Astrocyte (in vitro differentiated cells and primary cell): ENCODE results near the gene GUK1. TPM values are rescaled to one million over a fixed set of nuclear protein-coding genes. Genes with fewer than 3 reads are reported as not detected.

ENCODE experiments used
- DNase-seq: peaks from one replicate; pipeline ENCODE4 v3.0.0-alpha.2; 2010; ENCODE audit warnings: low read depth
- FAIRE-seq: peaks from 2 replicates; lab custom pipeline; 2011; peaks lifted over from hg19 to GRCh38; lab: Jason Lieb, UNC
- H2AFZ ChIP-seq: 2 replicates; pipeline ENCODE4 v1.6.0; 2012; ENCODE audit warnings: low read depth, low read length, inconsistent platforms
- H3K27ac ChIP-seq: 2 replicates; pipeline ENCODE4 v1.5.1; 2011; ENCODE audit warnings: low read depth, low read length, inconsistent platforms
- H3K27me3 ChIP-seq: 2 replicates; pipeline ENCODE4 v1.6.0; 2011; ENCODE audit warnings: low read length, inconsistent platforms; ENCODE audit not compliant: insufficient read depth
- H3K36me3 ChIP-seq: 2 replicates; pipeline ENCODE4 v1.5.1; 2011; ENCODE audit warnings: low read length, inconsistent platforms; ENCODE audit not compliant: insufficient read depth
- H3K4me1 ChIP-seq: 2 replicates; pipeline ENCODE4 v1.5.1; 2011; ENCODE audit warnings: low read length, inconsistent platforms; ENCODE audit not compliant: insufficient read depth
- H3K4me2 ChIP-seq: 2 replicates; pipeline ENCODE4 v1.6.0; 2012; ENCODE audit warnings: low read length, inconsistent platforms
- H3K4me3 ChIP-seq: 2 replicates; pipeline ENCODE4 v1.5.1; 2011; ENCODE audit warnings: low read depth, mild to moderate bottlenecking, low read length, inconsistent platforms; ENCODE audit not compliant: insufficient read depth
- H3K79me2 ChIP-seq: 2 replicates; pipeline ENCODE4 v1.6.0; 2012; ENCODE audit warnings: mild to moderate bottlenecking, low read length, inconsistent platforms; ENCODE audit not compliant: insufficient read depth
- H3K9ac ChIP-seq: 2 replicates; pipeline ENCODE4 v1.6.0; 2012; ENCODE audit warnings: mild to moderate bottlenecking, low read length, inconsistent platforms
- H3K9me3 ChIP-seq: 2 replicates; pipeline ENCODE4 v1.5.1; 2012; ENCODE audit warnings: low read depth, mild to moderate bottlenecking, low read length, inconsistent platforms; ENCODE audit not compliant: insufficient read depth
- H4K20me1 ChIP-seq: 2 replicates; pipeline ENCODE4 v1.6.0; 2012; ENCODE audit warnings: low read length, inconsistent platforms; ENCODE audit not compliant: insufficient read depth
- H3K27ac Mint-ChIP-seq: one replicate; pipeline ENCODE4 v1.8.0; 2021; ENCODE audit warnings: mild to moderate bottlenecking, mixed read lengths; ENCODE audit not compliant: unreplicated experiment
- H3K27me3 Mint-ChIP-seq: one replicate; pipeline ENCODE4 v1.8.0; 2021; ENCODE audit warnings: low read depth, mixed read lengths; ENCODE audit not compliant: unreplicated experiment
- H3K36me3 Mint-ChIP-seq: one replicate; pipeline ENCODE4 v1.8.0; 2021; ENCODE audit warnings: low read depth, mixed read lengths; ENCODE audit not compliant: unreplicated experiment
- H3K4me1 Mint-ChIP-seq: one replicate; pipeline ENCODE4 v1.8.0; 2021; ENCODE audit warnings: low read depth, mixed read lengths; ENCODE audit not compliant: unreplicated experiment
- H3K4me3 Mint-ChIP-seq: one replicate; pipeline ENCODE4 v1.8.0; 2021; ENCODE audit warnings: mild to moderate bottlenecking, moderate library complexity, mixed read lengths; ENCODE audit not compliant: unreplicated experiment
- H3K9me3 Mint-ChIP-seq: one replicate; pipeline ENCODE4 v1.8.0; 2021; ENCODE audit warnings: mild to moderate bottlenecking, mixed read lengths; ENCODE audit not compliant: unreplicated experiment
- EZH2 ChIP-seq: IDR thresholded peaks from 2 replicates; pipeline ENCODE4 v1.6.1; 2012; ENCODE audit warnings: mild to moderate bottlenecking, low read length, inconsistent platforms; ENCODE audit not compliant: insufficient read depth
- total RNA-seq: library from RNA; stranded (reverse); gene quantifications from 2 replicates; pipeline ENCODE4 v1.2.1, GENCODE V29; 2021
- TF ChIP-seq, protein P1 (sequence below): IDR thresholded peaks from 2 replicates; pipeline ENCODE4 v1.5.1; 2011; ENCODE audit warnings: low read depth, mild to moderate bottlenecking, inconsistent platforms, low read length, moderate library complexity; ENCODE audit not compliant: insufficient read depth

The GUK1 gene
- total RNA-seq, 1 donor from 2014 or later, result 214 TPM

- TF ChIP-seq, protein P1, sequence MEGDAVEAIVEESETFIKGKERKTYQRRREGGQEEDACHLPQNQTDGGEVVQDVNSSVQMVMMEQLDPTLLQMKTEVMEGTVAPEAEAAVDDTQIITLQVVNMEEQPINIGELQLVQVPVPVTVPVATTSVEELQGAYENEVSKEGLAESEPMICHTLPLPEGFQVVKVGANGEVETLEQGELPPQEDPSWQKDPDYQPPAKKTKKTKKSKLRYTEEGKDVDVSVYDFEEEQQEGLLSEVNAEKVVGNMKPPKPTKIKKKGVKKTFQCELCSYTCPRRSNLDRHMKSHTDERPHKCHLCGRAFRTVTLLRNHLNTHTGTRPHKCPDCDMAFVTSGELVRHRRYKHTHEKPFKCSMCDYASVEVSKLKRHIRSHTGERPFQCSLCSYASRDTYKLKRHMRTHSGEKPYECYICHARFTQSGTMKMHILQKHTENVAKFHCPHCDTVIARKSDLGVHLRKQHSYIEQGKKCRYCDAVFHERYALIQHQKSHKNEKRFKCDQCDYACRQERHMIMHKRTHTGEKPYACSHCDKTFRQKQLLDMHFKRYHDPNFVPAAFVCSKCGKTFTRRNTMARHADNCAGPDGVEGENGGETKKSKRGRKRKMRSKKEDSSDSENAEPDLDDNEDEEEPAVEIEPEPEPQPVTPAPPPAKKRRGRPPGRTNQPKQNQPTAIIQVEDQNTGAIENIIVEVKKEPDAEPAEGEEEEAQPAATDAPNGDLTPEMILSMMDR, result no peak
- no peak for TF ChIP-seq EZH2
- H3K27ac ChIP-seq, result no peak overlapping the region
- H3K36me3 Mint-ChIP-seq, result peaks cover 4% of the 10 kb centered on the region
- H3K4me3 Mint-ChIP-seq, result no peak overlapping the region
- H3K9me3 Mint-ChIP-seq, result no peaks in the 10 kb centered on the region
- no peak overlapping the region for H2AFZ ChIP-seq
- H3K79me2 ChIP-seq, result no peaks in the 10 kb centered on the region
- H3K36me3 ChIP-seq, result no peaks in the 10 kb centered on the region
- no peak for FAIRE-seq
- peaks cover 7% of the 10 kb centered on the region for H3K27me3 ChIP-seq
- no peak overlapping the region for H3K4me3 ChIP-seq
- peaks cover 5% of the 10 kb centered on the region for H3K4me1 ChIP-seq
- peaks cover 3% of the 10 kb centered on the region for H3K27me3 Mint-ChIP-seq
- H4K20me1 ChIP-seq, result peaks cover 21% of the 10 kb centered on the region
- no peak overlapping the region for H3K27ac Mint-ChIP-seq
- no peak for DNase-seq
- H3K4me1 Mint-ChIP-seq, result peaks cover 2% of the 10 kb centered on the region
- H3K4me2 ChIP-seq, result no peak overlapping the region
- no peak overlapping the region for H3K9ac ChIP-seq
- H3K9me3 ChIP-seq, result peaks cover 3% of the 10 kb centered on the region
Observed at GRCh38 chr1:228155596-228156514, 15.8 kb downstream of the GUK1 start.

GRCh38 chr1:228156515-228156881, 16.4 kb downstream of the GUK1 start:
- Histone ChIP-seq H3K4me2 (no peak overlapping the region), H3K27me3 (peaks cover 7% of the 10 kb centered on the region), H3K4me1 (no peaks in the 10 kb centered on the region), H3K79me2 (no peaks in the 10 kb centered on the region), H3K4me3 (no peak overlapping the region), H3K9me3 (peaks cover 3% of the 10 kb centered on the region), H3K36me3 (no peaks in the 10 kb centered on the region), H2AFZ (no peak overlapping the region), H4K20me1 (peaks cover 14% of the 10 kb centered on the region), H3K27ac (no peak overlapping the region), H3K9ac (no peak overlapping the region)
- Mint-ChIP-seq H3K27me3 (peaks cover 3% of the 10 kb centered on the region), H3K9me3 (no peaks in the 10 kb centered on the region), H3K27ac (no peak overlapping the region), H3K4me1 (no peaks in the 10 kb centered on the region), H3K4me3 (no peak overlapping the region), H3K36me3 (peaks cover 4% of the 10 kb centered on the region)
- DNase-seq (no peak), FAIRE-seq (no peak)
- TF ChIP-seq EZH2, result no peak
- TF ChIP-seq, protein P1, result no peak
